DND-41 (cell line): ENCODE results near the gene EHBP1.

Source experiments
- ATAC-seq: fragments of 200-7000 bp; cut with Tn5 transposase; 3 replicates; pipeline ENCODE4 v1.9.1; 2021; ENCODE audit warnings: low read depth; ENCODE audit not compliant: insufficient read depth
- DNase-seq: peaks from one replicate; pipeline ENCODE4 v3.0.0-alpha.2; 2020
- H2AFZ ChIP-seq: 2 replicates; pipeline ENCODE4 v1.6.0; 2012; ENCODE audit warnings: low read depth, low read length
- H3K27ac ChIP-seq: 2 replicates; pipeline ENCODE4 v1.5.1; 2012; ENCODE audit warnings: low read length, inconsistent platforms
- H3K27me3 ChIP-seq: fragments of 200-600 bp; sonication (generic); 2 replicates; pipeline ENCODE4 v1.6.0; 2012; ENCODE audit warnings: low read length, mild to moderate bottlenecking, inconsistent platforms; ENCODE audit not compliant: insufficient read depth, poor library complexity
- H3K36me3 ChIP-seq: 2 replicates; pipeline ENCODE4 v1.5.1; 2012; ENCODE audit warnings: low read length, inconsistent platforms; ENCODE audit not compliant: insufficient read depth
- H3K4me1 ChIP-seq: 2 replicates; pipeline ENCODE4 v1.5.1; 2012; ENCODE audit warnings: mild to moderate bottlenecking, low read length; ENCODE audit not compliant: insufficient read depth
- H3K4me2 ChIP-seq: 2 replicates; pipeline ENCODE4 v1.6.0; 2012; ENCODE audit warnings: mild to moderate bottlenecking, moderate library complexity, low read length, inconsistent platforms; ENCODE audit not compliant: insufficient read depth
- H3K4me3 ChIP-seq, 2 experiments: fragments of 200-600 bp in 1 of 2; shearing (Covaris generic) in 1 of 2; 2 replicates each; pipeline ENCODE4 v1.5.1; 2012 to 2016; ENCODE audit warnings: inconsistent platforms in 2 of 2, low read length in 2 of 2, mild to moderate bottlenecking in 2 of 2, low read depth in 1 of 2, moderate library complexity in 1 of 2
- H3K79me2 ChIP-seq: 2 replicates; pipeline ENCODE4 v1.6.0; 2012; ENCODE audit warnings: low read length, inconsistent platforms; ENCODE audit not compliant: insufficient read depth
- H3K9ac ChIP-seq: 2 replicates; pipeline ENCODE4 v1.6.0; 2012; ENCODE audit warnings: low read depth, mild to moderate bottlenecking, inconsistent platforms, low read length, moderate library complexity
- H3K9me3 ChIP-seq: 2 replicates; pipeline ENCODE4 v1.5.1; 2012; ENCODE audit warnings: low read length, moderate library complexity, mild to moderate bottlenecking, inconsistent platforms; ENCODE audit not compliant: insufficient read depth, severe bottlenecking
- H4K20me1 ChIP-seq: 2 replicates; pipeline ENCODE4 v1.6.0; 2012; ENCODE audit warnings: low read length; ENCODE audit not compliant: insufficient read depth
- CTCF ChIP-seq: IDR thresholded peaks from 2 replicates; pipeline ENCODE4 v1.5.1; 2012; ENCODE audit warnings: borderline replicate concordance, low read length, moderate library complexity, mild to moderate bottlenecking; ENCODE audit not compliant: poor library complexity, severe bottlenecking; ENCODE audit errors: extremely low read depth
- EZH2 ChIP-seq: IDR thresholded peaks from 3 replicates; pipeline ENCODE4 v1.6.1; 2012; ENCODE audit warnings: borderline replicate concordance, low read depth, mild to moderate bottlenecking, moderate library complexity, low read length, inconsistent platforms; ENCODE audit not compliant: severe bottlenecking

EHBP1 gene

GRCh38 chr2:62940697-62941096 is 235.2 kb downstream of the EHBP1 start:
- H3K4me1 ChIP-seq, result no peaks in the 10 kb centered on the region
- TF ChIP-seq EZH2 (no peak), CTCF (no peak)
- ATAC-seq, result no peak
- H3K27me3 ChIP-seq, result no peaks in the 10 kb centered on the region
- no peaks in the 10 kb centered on the region for H3K79me2 ChIP-seq
- H3K4me2 ChIP-seq, result no peak overlapping the region
- no peak overlapping the region for H3K4me3 ChIP-seq
- H4K20me1 ChIP-seq, result no peaks in the 10 kb centered on the region
- no peaks in the 10 kb centered on the region for H3K9me3 ChIP-seq
- no peak overlapping the region for H3K27ac ChIP-seq
- H3K36me3 ChIP-seq, result peaks cover 6% of the 10 kb centered on the region; the same call in 1 of the 2 replicates
- H2AFZ ChIP-seq, result no peak overlapping the region
- no peak for DNase-seq
- no peak overlapping the region for H3K9ac ChIP-seq

- no peak for DNase-seq
- H3K4me2 ChIP-seq, result no peak overlapping the region
- H3K36me3 ChIP-seq, result peaks cover 6% of the 10 kb centered on the region; the same call in 1 of the 2 replicates
- no peaks in the 10 kb centered on the region for H3K9me3 ChIP-seq
- no peaks in the 10 kb centered on the region for H3K27me3 ChIP-seq
- H3K4me1 ChIP-seq, result no peaks in the 10 kb centered on the region
- H2AFZ ChIP-seq, result no peak overlapping the region
- no peak overlapping the region for H3K4me3 ChIP-seq
- ATAC-seq, result no peak
- no peaks in the 10 kb centered on the region for H3K79me2 ChIP-seq
- TF ChIP-seq EZH2, result no peak
- TF ChIP-seq CTCF, result no peak
- no peaks in the 10 kb centered on the region for H4K20me1 ChIP-seq
- no peak overlapping the region for H3K9ac ChIP-seq
- no peak overlapping the region for H3K27ac ChIP-seq
Observed at GRCh38 chr2:62941413-62941812, 235.9 kb downstream of the EHBP1 start.

- no peaks in the 10 kb centered on the region for H3K4me1 ChIP-seq
- no peaks in the 10 kb centered on the region for H4K20me1 ChIP-seq
- no peak overlapping the region for H3K4me3 ChIP-seq
- H3K9ac ChIP-seq, result no peak overlapping the region
- H3K79me2 ChIP-seq, result no peaks in the 10 kb centered on the region
- no peaks in the 10 kb centered on the region for H3K27me3 ChIP-seq
- no peaks in the 10 kb centered on the region for H3K9me3 ChIP-seq
- H3K36me3 ChIP-seq, result peaks cover 9% of the 10 kb centered on the region; the same call in 1 of the 2 replicates
- DNase-seq (no peak), ATAC-seq (no peak)
- no peak overlapping the region for H2AFZ ChIP-seq
- TF ChIP-seq EZH2 (no peak), CTCF (no peak)
- H3K27ac ChIP-seq, result no peak overlapping the region
- no peak overlapping the region for H3K4me2 ChIP-seq
Observed at GRCh38 chr2:62944362-62944761, 238.8 kb downstream of the EHBP1 start.

- ATAC-seq, result no peak
- Histone ChIP-seq H4K20me1 (no peaks in the 10 kb centered on the region), H3K4me2 (no peak overlapping the region), H3K4me3 (no peak overlapping the region), H3K36me3 (peaks cover 14% of the 10 kb centered on the region; the same call in 1 of the 2 replicates), H3K4me1 (no peaks in the 10 kb centered on the region), H3K9ac (no peak overlapping the region), H3K9me3 (no peaks in the 10 kb centered on the region), H3K27me3 (no peaks in the 10 kb centered on the region), H3K79me2 (no peaks in the 10 kb centered on the region), H3K27ac (no peak overlapping the region), H2AFZ (no peak overlapping the region)
- TF ChIP-seq EZH2 (no peak), CTCF (no peak)
- no peak for DNase-seq
Observed at GRCh38 chr2:62947403-62947802, 241.9 kb downstream of the EHBP1 start.
